ENCODE results near the gene NEK2.
"Not testable (repeated sequence)": the region's sequence is repeated elsewhere in the genome, so short reads cannot be mapped to it uniquely, and the experiment has no call there.

Gene NEK2

DNA sequence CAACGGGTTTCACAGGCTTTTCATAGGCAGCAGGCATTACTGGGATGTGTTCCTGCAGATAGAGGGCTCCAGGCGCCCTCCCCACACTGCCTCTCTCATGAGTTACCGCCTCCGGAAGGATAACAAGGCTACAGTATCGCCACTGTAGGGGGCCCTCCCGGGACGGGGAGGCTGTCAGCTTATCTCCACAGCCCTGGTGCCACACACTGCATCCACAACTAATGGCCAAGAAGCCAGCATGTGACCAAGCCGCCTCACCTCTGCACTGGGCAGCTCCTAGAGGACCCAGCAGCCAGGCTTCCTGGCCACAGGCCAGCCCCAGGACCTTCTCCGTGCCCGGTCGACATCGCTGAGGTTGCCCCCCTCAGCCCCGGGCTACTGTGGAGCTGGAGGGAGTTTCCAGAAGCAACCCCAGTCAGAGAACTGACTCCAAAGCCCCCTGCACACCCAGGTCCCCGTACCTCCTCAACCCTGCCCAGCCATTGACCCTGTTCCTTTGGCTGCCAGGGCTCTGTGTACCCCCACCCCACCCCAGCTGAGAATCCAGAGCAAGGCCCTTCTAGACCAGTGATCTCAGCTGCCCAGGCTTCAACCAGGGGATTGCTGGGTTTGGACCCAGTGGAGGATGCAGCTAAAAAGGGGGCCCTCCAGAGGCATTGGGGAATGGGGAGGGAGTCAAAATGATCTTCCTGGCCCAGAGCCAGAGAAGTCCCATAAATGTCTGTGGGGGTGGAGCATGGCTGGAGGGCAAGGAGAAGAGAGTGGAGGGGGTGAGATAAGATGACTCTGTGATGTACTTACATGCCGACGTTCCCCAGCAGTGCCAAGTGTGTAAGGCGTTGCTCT, 45.0 kb downstream of the NEK2 start:
- DNase-seq = no peak

DNA sequence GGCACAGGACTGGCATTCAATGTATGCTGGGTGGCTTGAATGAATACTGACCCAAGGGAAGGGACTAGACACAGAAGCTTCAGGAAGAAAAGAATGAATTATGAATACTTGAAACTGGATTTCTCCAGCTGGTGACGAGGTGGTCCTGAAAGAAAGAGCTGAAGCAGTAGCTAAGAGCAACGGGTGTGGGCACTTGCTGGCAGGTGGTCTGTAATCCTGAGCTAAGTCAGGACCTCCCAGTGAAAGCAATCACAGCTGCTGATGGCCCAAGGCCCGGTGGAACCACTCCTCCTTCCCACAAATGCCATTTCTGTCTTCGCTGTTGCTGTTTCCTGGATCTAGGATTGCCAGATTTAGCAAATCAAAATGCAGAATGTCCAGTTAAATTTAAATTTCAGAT, 47.0 kb downstream of the NEK2 start:
- DNase-seq = no peak

DNA sequence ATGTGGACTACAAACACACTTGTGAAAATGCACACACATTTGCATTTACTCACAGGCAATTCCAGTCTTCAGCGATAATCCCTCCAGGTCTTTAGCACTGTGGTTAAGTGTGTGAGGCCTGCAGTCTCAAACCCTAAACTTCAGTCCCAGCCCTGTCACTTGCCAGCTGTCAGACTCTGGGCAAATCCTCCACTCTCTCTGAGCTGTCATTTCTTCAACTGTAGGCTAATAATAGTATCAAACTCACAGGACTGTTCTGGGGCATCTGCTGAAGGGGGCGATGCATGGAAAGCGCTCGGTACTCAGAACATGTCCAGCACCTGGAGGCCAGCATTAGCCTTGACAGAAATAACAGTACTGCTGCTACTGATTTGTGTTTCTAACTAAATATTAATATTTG, 48.2 kb downstream of the NEK2 start:
- no peak for DNase-seq

DNA sequence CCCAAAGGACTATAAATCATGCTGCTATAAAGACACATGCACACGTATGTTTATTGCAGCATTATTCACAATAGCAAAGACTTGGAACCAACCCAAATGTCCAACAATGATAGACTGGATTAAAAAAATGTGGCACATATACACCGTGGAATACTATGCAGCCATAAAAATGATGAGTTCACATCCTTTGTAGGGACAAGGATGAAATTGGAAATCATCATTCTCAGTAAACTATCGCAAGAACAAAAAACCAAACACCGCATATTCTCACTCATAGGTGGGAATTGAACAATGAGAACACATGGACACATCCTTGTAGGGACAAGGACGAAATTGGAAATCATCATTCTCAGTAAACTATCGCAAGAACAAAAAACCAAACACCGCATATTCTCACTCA, 49.6 kb downstream of the NEK2 start:
- not testable (repeated sequence) for DNase-seq

DNA sequence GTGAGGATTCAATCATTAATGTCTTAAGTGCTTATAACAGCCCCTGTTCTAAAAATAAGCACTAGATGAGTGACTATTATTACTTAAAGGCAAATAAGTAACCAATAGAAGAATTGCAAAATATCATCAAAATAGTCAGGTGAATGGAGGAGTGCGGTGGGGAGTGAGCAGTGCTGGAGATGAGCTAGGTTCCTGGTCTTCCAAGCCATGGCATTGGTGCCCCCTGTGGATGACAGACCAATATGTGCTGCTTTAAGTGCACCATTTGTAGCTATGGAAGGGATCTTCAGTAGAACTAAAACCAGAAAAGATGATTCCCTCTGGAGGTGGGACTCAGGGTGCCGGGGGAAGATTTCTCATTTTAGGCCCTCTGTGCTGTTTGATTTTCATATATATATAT, 50.4 kb downstream of the NEK2 start:
- DNase-seq = no peak

DNA sequence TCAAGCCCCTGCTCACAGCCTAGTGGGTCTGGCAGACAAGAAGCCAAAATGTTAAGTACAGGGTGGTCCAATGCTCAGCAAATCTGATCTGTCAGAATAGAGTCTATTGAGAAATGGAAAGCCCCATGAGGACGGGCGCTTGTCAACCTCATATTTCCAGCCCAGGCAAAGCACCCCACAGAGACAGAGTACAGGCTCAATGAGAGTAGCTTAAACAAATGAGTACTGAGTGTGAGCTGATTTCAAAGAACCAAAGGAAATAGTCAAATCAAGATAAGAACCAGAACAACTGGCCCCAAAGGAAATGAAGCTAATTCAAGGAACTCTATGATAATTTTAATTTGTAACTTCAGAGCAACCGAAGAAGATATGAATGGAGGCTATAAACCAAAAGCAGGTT, 51.9 kb downstream of the NEK2 start:
- no peak for DNase-seq

DNA sequence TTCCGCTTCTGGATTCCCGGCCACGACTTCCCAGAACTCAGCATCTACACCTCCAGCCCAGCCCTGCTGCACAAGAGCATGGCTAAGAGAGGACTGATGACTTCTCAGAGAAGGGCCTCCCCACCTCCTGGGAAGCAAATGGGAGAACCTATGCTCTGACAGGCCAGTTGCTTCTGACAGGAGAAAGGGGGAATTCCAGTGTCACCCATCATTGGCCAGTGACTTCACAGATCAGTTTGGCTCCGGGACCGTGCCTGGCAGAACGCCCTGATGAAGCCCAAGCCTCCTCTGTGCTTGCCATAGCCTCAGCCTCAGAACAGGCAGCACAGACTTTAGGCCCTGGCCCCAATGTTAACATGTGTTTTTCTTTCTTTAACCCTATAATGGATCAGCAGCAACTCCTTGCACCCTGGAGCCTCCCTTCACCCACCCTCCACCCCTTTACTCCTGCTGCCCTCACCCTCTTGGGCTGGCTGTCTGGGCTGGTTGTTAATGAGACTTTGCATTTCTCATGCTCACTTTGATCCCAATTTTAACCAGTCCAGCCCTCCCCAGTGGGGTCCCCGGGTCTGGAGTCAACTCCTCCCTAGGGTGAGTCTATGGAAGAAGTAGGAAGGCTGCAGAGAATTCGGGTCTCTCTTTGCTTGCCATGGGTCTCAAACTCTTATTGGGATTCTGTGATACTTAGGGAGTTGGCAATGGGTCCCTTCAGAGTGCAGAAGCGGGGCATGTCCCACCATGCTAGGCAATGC, 53.8 kb downstream of the NEK2 start:
- no peak for DNase-seq

DNA sequence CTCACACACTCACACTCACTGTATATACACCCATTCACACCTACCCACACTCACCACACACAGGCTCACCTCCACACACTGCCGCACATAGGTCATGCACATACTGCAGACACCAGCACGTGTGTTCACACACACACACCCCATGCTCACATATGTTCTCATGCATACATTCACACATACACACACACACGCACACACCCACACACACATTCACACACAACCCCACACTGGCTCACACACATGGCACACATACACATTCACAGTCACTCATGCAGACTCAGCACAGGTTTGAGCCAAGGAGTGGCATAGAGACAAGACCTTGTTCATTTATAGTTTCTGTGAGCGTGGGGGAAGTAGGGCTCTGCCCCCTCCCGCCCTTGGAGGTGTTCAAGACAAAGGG, 55.3 kb downstream of the NEK2 start:
- no peak for DNase-seq

DNA sequence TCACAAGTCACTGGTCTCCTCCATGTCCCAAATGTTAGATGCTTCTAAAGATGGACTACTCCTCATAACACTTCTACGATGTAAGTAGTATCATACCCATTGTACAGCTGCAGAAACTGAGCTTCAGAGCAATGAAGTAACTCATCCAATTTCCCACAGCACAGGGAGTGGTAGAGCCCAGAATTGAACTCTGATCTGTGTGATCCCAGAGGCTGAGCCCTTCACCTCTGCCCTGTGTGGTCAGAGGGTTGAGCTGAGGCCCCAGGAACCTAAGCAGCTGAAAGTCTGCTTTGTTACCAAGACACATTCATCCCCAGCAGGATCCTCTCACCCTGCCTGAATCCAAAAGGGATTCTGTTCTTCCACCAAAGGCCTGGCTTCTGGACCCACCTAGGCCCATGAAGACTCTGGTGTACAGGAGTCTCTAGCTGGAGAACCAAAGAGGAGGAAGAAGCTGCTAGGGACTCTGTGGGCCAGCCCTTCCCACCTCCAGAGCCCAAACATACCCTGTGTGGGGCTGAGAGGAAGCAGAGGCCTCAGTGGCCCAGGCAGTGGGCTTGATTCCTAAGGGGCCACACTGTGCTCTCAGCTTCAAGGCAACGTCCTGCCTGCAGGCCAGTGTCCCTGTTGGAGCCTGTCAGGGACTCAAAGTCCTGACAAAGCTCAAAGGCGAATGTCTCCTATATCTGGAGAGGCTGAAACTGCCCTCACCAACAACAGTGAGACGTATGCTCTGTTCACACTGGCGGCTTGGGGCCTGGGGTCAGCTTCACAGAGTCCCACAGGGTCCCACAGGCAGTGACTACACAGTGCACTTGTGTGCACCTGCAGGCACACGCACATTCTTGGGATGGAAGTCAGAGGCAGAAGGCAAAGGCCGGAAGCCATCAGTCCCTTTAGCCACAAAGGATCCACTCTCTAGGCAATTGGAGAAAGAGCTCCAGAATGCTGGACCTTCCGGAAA, 56.1 kb downstream of the NEK2 start:
- no peak for DNase-seq

DNA sequence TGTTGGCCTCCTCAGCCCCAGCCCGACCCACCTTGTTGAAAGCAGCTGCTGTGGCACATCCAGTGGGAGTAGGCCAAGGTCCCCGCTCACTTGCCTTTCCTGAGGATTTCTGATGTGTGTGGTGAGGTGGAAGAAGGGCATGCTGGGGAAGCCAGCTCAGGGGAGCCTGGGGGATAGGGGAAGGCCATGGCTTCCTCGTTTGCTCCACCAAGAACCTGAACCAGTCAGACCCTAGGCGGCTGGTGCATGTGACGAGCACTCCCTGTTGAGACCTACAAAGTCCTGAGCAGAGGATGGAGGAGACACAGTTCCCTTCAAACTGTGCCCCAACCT, 58.5 kb downstream of the NEK2 start:
- DNase-seq = no peak

DNA sequence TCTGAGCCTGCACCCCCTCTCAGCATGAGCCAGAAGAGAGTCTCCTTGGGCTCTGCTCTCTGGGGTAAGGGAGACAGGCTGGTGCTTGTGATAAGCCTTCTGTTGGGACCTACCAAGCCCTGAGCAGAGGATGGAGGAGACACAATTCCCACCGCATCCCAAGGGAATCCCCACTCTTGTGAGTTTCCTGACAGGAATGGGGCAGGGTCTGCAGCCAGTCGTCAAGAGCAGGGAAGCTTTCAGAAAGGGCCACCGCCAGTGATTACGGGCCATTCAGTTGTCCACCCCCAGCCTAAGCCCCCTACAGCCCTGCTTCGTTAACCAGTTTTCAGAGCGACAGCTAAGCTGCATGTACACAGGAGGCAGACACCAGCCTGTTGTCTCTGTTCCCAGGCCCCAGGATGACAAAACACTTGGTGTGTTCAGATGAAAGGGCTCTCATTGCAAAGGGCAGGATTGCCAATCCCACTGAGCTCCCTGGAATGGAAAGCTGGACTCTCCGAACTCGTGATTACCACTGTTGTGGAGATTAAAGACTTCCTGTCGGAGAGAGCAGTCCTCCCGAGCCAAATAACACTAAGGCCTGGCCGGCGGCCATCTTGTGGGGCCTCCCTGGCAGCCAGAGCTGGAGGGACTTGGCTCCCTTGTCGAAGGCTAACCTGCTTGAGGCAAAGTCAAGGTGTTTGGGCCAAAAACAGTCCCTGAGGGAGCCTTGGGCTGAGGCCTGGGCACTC, 59.0 kb downstream of the NEK2 start:
- DNase-seq = no peak

DNA sequence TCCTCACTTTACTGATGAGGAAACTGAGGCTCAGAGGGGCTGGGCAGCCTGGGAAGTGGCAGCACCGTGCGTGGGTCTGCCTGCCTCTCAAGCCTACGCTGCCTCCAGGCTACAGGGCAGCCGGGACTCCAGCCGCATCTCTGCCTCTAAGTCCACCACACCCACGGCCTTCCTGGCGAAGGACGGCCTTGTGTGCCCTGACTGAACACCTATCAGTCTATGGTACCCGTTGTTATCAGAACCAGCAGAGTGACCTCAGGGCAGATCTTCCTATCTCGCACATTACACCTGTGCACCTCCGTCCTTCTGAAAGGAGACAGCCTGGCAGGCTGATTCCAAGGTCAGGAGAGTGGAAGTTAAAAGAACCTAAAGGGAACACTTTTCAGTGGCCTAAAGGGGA, 60.8 kb downstream of the NEK2 start:
- no peak for DNase-seq

DNA sequence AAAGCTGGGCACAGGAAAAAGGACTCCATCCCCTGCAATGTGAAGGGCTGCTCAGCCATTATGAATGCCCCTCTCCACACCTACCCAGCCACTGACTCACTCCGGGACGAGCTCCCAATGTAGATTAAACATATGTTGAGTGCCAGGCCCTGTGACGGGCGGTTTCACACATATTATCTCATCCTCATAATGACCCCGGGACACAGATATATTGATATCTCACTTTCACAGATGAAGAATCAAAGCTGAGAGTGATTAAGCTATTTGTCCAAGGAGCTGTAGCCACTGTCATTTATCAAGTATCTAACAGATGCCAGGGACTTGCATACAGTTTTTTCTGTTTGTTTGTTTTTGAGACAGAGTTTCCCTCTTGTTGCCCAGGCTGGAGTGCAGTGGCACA, 61.5 kb downstream of the NEK2 start:
- DNase-seq = no peak

DNA sequence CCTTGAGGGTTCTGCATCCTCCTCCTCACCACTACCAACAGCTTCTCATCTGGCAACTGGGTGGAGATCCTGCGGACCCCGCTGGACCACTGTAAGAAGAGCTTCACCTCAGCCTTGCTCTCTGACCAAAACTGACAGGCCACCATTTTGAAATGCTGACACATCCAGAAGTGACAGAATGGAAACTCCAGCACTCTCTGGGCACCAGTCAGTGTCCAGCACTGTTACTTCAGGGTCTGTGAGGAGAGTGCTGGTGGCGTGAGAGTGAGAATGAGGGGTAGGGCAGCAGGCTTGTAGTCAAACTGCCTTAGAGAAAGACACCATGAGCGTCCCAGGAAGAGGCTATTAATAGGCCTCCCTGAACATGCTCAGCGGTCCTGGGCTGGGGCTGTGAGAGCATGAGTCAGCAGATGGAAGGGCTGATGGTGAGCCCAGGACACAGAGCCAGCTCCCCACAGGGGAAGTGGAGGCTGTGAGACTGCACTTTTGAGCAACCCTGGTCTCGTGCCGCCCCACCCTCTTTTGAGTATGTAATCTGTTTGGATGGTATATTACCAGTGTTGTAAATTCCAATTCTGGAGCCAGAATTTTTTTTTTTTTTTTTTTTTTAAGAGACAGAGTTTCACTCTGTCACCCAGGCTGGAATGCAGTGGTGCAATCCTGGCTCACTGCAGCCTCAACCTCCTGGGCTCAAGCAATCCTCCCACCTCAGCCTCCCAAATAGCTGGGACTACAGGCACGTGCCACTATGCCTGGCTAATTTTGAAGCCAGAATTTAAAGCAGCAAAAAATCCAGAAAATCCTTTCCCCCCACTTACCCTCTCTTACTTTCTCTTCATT, 62.1 kb downstream of the NEK2 start:
- no peak for DNase-seq

DNA sequence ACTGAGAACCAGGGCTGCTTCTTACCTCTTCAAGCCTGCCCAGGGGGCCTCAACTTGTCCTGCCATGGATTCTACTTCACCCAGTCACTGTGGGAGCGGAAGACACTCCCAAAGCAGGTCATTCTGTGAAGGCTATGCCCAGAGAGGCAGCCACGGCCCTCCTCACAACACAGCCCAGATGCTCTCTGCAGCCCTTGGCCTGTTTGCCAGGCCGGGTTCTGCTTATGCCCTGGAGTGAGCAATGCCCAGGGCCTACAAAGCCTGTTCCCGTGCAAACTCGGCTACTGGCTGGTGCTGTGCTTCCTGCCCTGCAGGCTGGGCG, 62.7 kb downstream of the NEK2 start:
- no peak for DNase-seq

All from retina (tissue), 1 donor.